ENCODE data around the gene CDC42. TPM values are rescaled to one million over a fixed set of nuclear protein-coding genes. Genes with fewer than 3 reads are reported as not detected.

Gene CDC42
- total and polyA plus RNA-seq, 10 of the 15 experiments (the other 5 are each of a cell fraction or from before 2014, with no cell fraction given) = 184 to 479 (median 326) TPM

GRCh38 chr1:22118291-22118992 lies 65.9 kb downstream of the CDC42 start:
- no TSS peak for BruUV-seq (replicated peaks)
- Histone ChIP-seq H3K4me1 (ENCODE audit: control insufficient read depth, insufficient read depth, low read length) (peaks cover 52% of the 10 kb centered on the region), H3K4me2 (ENCODE audit: control insufficient read depth, insufficient read depth) (peak overlapping the region; percentile 77; the same call in 1 of the 2 replicates)
- TF ChIP-seq FOXK2 (IDR thresholded peaks at IDR 0.05) (no peak), PKNOX1 (IDR thresholded peaks at IDR 0.05) (no peak), STAT3 (IDR thresholded peaks at IDR 0.05; ENCODE audit: low read depth, low read length) (no peak), CREM (IDR thresholded peaks at IDR 0.05; ENCODE audit: low read depth) (no peak), MLLT1 (IDR thresholded peaks at IDR 0.05) (no peak), FOS (IDR thresholded peaks at IDR 0.05; ENCODE audit: borderline replicate concordance, extremely low read depth, insufficient read length) (no peak), CEBPZ (IDR thresholded peaks at IDR 0.05; ENCODE audit: low read depth, low read length) (no peak), IRF5 (IDR thresholded peaks at IDR 0.05; ENCODE audit: borderline replicate concordance) (no peak), ZBTB33 (IDR thresholded peaks at IDR 0.05) (no peak), ATF2 (IDR thresholded peaks at IDR 0.05; ENCODE audit: low read length) (no peak)

More at GRCh38 chr1:22118291-22118992, 65.9 kb downstream of the CDC42 start:
- Histone ChIP-seq H3K27me3 (replicated peaks in 1 of 2; ENCODE audit: control insufficient read depth in 2 of 2, insufficient read depth in 2 of 2, low read length in 1 of 2) (no peaks in the 10 kb centered on the region), H3K9me3 (replicated peaks; ENCODE audit: control insufficient read depth, insufficient read depth, low read length) (no peaks in the 10 kb centered on the region), H3K4me3 (no peak overlapping the region), H3K79me2 (ENCODE audit: control insufficient read depth, insufficient read depth, low read length) (no peaks in the 10 kb centered on the region), H2AFZ (ENCODE audit: control insufficient read depth, low read depth, low read length) (no peak overlapping the region), H3K27ac (ENCODE audit: control insufficient read depth, insufficient read depth) (peak overlapping the region; percentile 65), H4K20me1 (ENCODE audit: control insufficient read depth, insufficient read depth) (peaks cover 12% of the 10 kb centered on the region), H3K36me3 (ENCODE audit: control insufficient read depth in 2 of 2, insufficient read depth in 2 of 2, low read length in 1 of 2) (peaks cover 6 to 10% of the 10 kb centered on the region in 2 experiments; a peak in 3 of 4 replicates), H3K9ac (ENCODE audit: control insufficient read depth, insufficient read depth, low read length) (no peak overlapping the region)
- ChIA-PET SMC1A (ENCODE audit: uncharacterized antibody, unreplicated experiment) (interaction anchor here (1.1 kb wide), 2 partner anchors 12 to 17 kb away, joined by 3 read pairs; no protein-coding TSS in a partner anchor), RAD21 (ENCODE audit: unreplicated experiment) (no interaction called here), POLR2A (no interaction called here), CTCF (interaction anchor here (1.1 to 1.3 kb wide), 2 partner anchors 11 to 13 kb away, joined by 3 read pairs; no protein-coding TSS in a partner anchor)
- FAIRE-seq (peak; percentile 47), DNase-seq (ENCODE audit: low read depth, low spot score) (no peak), ATAC-seq (peak; percentile 15)
- 38% methylated on average over 8 of the region's 8 CpGs for WGBS (ENCODE audit: insufficient coverage, insufficient replicate concordance, low lambda C conversion rate, missing lambda C conversion rate)
- in situ Hi-C loops (cut with MboI) = no loop called here
- intact Hi-C loops (cut with micrococcal nuclease; ENCODE audit: unreplicated experiment) = no loop called here

All from GM12878 (cell line).